Activated naive CD8-positive, alpha-beta T cell treated with anti-CD3 and anti-CD28 coated beads, Interleukin-2, amount 10 ng/mL, durations not matched to agents 7 days and 5 days (primary cell): ENCODE results near the gene CYB5R2. TPM values are rescaled to one million over a fixed set of nuclear protein-coding genes. Genes with fewer than 3 reads are reported as not detected.

ENCODE experiments used
- ATAC-seq: fragments of 150-1000 bp; cut with Tn5 transposase; one replicate; pipeline ENCODE4 v1.10.0; 2021; ENCODE audit warnings: low read depth, moderate library complexity
- POLR2A ChIA-PET: fragments of 350-600 bp; sonication (Branson Sonifier 250); formaldehyde crosslinking; loops from one replicate; lab custom pipeline; 2021; ENCODE audit warnings: antibody characterized with exemption; lab: Charles Lee
- DNase-seq: peaks from one replicate; pipeline ENCODE4 v3.0.0; 2021
- H3K27ac Mint-ChIP-seq: one replicate; pipeline ENCODE4 v1.8.0; 2022; ENCODE audit warnings: mild to moderate bottlenecking, mixed read lengths
- H3K27me3 Mint-ChIP-seq: one replicate; pipeline ENCODE4 v1.8.0; 2022; ENCODE audit warnings: mild to moderate bottlenecking, moderate library complexity, mixed read lengths
- H3K36me3 Mint-ChIP-seq: one replicate; pipeline ENCODE4 v1.8.0; 2021; ENCODE audit warnings: mild to moderate bottlenecking, mixed read lengths
- H3K4me1 Mint-ChIP-seq: one replicate; pipeline ENCODE4 v1.8.0; 2021; ENCODE audit warnings: mixed read lengths
- H3K4me3 Mint-ChIP-seq: one replicate; pipeline ENCODE4 v1.8.0; 2022; ENCODE audit warnings: mild to moderate bottlenecking, moderate library complexity, mixed read lengths
- H3K9me3 Mint-ChIP-seq: one replicate; pipeline ENCODE4 v1.8.0; 2021; ENCODE audit warnings: mixed read lengths
- total RNA-seq, 2 experiments: library from RNA; stranded (reverse); gene quantifications; one replicate each; pipeline ENCODE4 v1.2.3, GENCODE V29; 2021

The CYB5R2 gene
- total RNA-seq, 2 experiments from 2014 or later: 1.4 to 1.6 TPM

- Mint-ChIP-seq H3K27me3 (peaks cover 43% of the 10 kb centered on the region), H3K4me1 (peaks cover 3% of the 10 kb centered on the region), H3K36me3 (no peaks in the 10 kb centered on the region), H3K4me3 (no peak overlapping the region), H3K9me3 (no peaks in the 10 kb centered on the region), H3K27ac (no peak overlapping the region)
- DNase-seq (no peak), ATAC-seq (no peak)
- POLR2A ChIA-PET: no interaction called here
These were observed 4.5 kb upstream of the CYB5R2 start for GRCh38 chr11:7677796-7678201.

GRCh38 chr11:7677071-7677470 lies 3.8 kb upstream of the CYB5R2 start:
- ATAC-seq (no peak), DNase-seq (no peak)
- Mint-ChIP-seq H3K4me3 (no peak overlapping the region), H3K27me3 (peaks cover 44% of the 10 kb centered on the region), H3K4me1 (peaks cover 6% of the 10 kb centered on the region), H3K9me3 (no peaks in the 10 kb centered on the region), H3K27ac (no peak overlapping the region), H3K36me3 (no peaks in the 10 kb centered on the region)
- POLR2A ChIA-PET: no interaction called here

DNA sequence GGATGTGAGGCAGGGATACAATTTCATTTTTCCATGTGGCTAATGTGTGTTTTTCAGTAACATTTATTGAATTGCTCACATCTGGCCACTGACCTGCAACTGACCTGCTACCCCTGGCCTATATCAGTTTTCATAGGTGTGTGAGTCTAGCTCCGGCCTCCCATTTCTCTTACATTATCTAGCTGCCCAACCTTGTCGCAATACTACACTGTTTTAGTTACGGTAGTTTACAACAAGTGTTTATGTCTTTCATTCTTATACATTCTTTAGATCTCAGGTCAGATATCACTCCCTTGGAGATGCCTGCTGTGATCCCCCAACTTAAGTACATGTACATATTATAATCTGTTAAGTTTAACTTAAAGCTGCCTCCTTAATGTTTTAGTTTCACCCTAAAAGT lies 2.3 kb upstream of the CYB5R2 start:
- no peak overlapping the region for H3K4me3 Mint-ChIP-seq
- H3K9me3 Mint-ChIP-seq: no peaks in the 10 kb centered on the region
- DNase-seq (no peak), ATAC-seq (no peak)
- no peak overlapping the region for H3K27ac Mint-ChIP-seq
- no peaks in the 10 kb centered on the region for H3K36me3 Mint-ChIP-seq
- H3K27me3 Mint-ChIP-seq: peaks cover 39% of the 10 kb centered on the region
- POLR2A ChIA-PET: no interaction called here
- H3K4me1 Mint-ChIP-seq: peaks cover 6% of the 10 kb centered on the region

DNA sequence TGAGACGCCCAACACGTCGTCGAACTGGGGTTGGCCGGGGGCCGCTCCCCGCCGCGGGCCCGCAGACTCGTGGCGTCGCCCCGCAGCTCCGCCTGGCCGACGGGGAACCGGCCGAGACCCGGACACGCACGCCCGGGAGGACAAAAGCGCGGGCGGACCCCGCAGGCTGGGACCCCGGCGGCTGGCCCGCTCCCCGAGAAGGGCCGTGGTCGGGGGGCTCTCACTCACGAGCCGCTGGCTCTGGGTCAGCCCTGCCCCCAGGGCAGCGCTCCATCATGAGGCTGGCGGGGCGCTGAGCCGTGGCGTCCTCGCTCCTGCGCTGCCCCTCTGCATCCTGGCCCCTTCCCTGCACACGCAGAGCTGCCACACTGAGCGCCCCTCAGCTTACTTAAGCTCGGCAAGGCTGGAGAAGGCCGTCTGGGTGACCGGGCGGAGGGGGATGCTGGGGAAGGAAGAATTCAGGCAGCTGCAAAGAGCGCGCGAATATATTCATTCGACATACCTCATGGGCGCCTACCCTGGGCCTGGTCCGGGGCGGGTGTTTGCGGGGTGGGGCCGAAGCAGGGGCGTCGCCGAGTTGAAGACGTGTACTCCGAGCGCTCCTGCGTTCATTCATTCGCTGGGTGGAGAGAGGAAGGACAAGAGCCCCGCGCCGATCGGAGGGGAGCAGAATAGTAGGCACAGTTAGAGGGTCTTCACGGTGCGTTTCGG lies 579 bp upstream of the CYB5R2 start:
- Mint-ChIP-seq H3K27me3 (peaks cover 35% of the 10 kb centered on the region), H3K36me3 (no peaks in the 10 kb centered on the region), H3K4me3 (peak overlapping the region; percentile 75), H3K27ac (no peak overlapping the region), H3K9me3 (no peaks in the 10 kb centered on the region), H3K4me1 (peaks cover 6% of the 10 kb centered on the region)
- ATAC-seq (peak; percentile 52), DNase-seq (no peak)
- POLR2A ChIA-PET: no interaction called here

DNA sequence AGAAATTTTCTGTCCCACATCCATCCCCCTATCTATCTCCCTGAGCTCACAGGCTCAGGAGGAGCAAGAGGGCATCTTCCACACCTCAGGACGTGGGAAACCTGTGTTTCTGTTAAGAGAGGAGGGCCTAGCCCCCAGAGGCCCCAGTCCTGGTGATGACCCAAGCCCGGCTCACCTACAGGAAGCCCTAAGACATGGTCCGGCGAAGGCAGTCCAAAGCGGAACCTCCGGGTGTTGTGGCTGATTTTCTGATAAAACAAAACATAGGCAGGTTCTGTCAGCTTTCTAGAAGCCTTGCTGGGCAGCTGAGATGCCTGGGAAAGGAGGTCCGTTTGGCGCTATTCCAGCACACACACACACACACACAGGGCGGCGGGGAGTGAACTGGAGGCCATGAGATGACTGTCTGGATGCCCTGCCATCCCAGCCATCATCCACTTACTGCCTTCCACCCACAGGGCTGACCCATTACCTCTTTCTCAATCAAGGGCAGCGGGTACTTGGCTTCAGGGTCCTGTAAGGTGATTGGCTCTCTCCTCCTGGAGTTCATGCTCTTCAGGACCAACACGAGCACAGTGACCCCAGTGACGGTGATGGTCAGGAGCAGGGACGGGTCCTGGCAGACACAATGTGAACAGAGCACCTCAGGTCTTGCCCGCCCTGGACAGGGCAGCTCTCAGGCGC lies 882 bp downstream of the CYB5R2 start:
- Mint-ChIP-seq H3K27me3 (peaks cover 35% of the 10 kb centered on the region), H3K4me3 (peak overlapping the region; percentile 28), H3K9me3 (no peaks in the 10 kb centered on the region), H3K4me1 (peaks cover 8% of the 10 kb centered on the region), H3K36me3 (no peaks in the 10 kb centered on the region), H3K27ac (no peak overlapping the region)
- DNase-seq (no peak), ATAC-seq (no peak)
- POLR2A ChIA-PET: no interaction called here

DNA sequence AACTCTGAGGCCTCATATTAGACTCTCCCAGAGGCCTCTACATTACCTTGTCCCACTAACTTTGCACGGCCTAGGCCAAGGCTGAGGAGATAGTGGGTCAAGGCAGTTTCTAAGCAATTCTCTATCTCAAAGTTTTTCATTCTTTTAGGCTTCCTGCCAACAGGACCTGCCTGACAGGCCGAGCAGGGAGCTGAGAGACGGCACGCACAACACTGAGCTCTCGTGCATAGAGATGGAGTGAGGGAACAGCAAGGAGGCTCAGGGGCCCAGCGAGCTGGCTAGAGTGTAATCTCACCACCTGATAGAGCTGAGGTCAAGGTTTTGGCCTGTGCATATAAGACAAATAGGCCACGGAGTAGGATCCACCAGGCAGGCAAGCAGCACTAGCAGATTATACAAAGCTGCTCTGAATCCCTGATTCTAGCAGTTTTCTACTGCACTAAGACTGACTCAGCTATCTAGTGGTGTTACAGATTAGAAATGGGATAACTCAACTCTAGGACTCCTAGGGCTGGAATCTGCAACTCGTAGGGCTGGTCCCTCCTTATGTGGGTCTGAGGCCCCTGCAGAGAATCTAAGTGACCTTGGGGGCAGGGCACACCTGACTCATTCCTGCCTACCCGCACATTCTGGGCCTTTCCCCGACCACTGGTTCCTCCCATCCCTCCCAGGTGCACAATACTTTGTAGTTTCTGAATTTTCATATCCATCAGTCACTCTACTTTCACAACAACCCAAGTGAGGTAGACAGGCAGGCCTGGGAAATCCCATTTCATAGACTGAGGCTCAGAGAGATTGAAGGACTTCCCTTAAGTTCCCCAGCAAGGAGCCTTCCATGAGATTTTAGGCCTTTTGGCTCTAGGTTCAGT lies 1.7 kb downstream of the CYB5R2 start:
- Mint-ChIP-seq H3K36me3 (no peaks in the 10 kb centered on the region), H3K9me3 (no peaks in the 10 kb centered on the region), H3K27me3 (peaks cover 35% of the 10 kb centered on the region), H3K4me3 (no peak overlapping the region), H3K4me1 (peaks cover 8% of the 10 kb centered on the region), H3K27ac (no peak overlapping the region)
- DNase-seq (no peak), ATAC-seq (no peak)
- POLR2A ChIA-PET: no interaction called here

GRCh38 chr11:7670641-7671040 lies 2.7 kb downstream of the CYB5R2 start:
- peaks cover 11% of the 10 kb centered on the region for H3K4me1 Mint-ChIP-seq
- no peak overlapping the region for H3K4me3 Mint-ChIP-seq
- ATAC-seq (no peak), DNase-seq (no peak)
- H3K27ac Mint-ChIP-seq: no peak overlapping the region
- no peaks in the 10 kb centered on the region for H3K9me3 Mint-ChIP-seq
- H3K27me3 Mint-ChIP-seq: peaks cover 26% of the 10 kb centered on the region
- H3K36me3 Mint-ChIP-seq: no peaks in the 10 kb centered on the region
- POLR2A ChIA-PET: no interaction called here

DNA sequence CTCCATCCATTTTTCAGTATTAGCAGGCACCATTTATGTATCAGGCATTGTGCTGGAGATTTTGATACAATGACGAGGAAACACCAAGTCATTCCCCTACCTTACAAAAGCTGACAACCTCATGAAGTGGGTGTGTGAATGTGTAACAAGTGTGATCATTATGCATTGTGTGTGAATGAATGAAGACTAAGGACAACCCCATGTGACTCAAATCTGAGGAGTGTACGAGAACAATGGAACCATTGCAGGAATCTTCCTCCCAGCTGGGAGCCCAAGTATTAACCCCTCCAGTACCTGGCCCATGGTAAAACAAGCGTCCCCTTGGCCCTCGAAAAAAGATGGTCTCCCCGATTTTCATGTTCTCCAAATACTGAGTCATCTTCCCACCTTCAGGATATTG lies 4.4 kb downstream of the CYB5R2 start:
- no peaks in the 10 kb centered on the region for H3K9me3 Mint-ChIP-seq
- POLR2A ChIA-PET: no interaction called here
- H3K27me3 Mint-ChIP-seq: peaks cover 9% of the 10 kb centered on the region
- DNase-seq (no peak), ATAC-seq (no peak)
- H3K4me1 Mint-ChIP-seq: peaks cover 8% of the 10 kb centered on the region
- H3K27ac Mint-ChIP-seq: no peak overlapping the region
- H3K4me3 Mint-ChIP-seq: no peak overlapping the region
- H3K36me3 Mint-ChIP-seq: peaks cover 1% of the 10 kb centered on the region

- Mint-ChIP-seq H3K27ac (no peak overlapping the region), H3K4me1 (peaks cover 7% of the 10 kb centered on the region), H3K9me3 (no peaks in the 10 kb centered on the region), H3K27me3 (peaks cover 7% of the 10 kb centered on the region), H3K4me3 (no peak overlapping the region), H3K36me3 (peaks cover 2% of the 10 kb centered on the region)
- no peak for DNase-seq
- POLR2A ChIA-PET: no interaction called here
- ATAC-seq: no peak
These were observed 4.8 kb downstream of the CYB5R2 start for GRCh38 chr11:7668464-7668863.

GRCh38 chr11:7667460-7667859 lies 5.8 kb downstream of the CYB5R2 start:
- H3K27ac Mint-ChIP-seq: no peak overlapping the region
- POLR2A ChIA-PET: no interaction called here
- H3K4me1 Mint-ChIP-seq: peaks cover 7% of the 10 kb centered on the region
- H3K4me3 Mint-ChIP-seq: no peak overlapping the region
- no peak for DNase-seq
- H3K27me3 Mint-ChIP-seq: no peaks in the 10 kb centered on the region
- ATAC-seq: no peak
- no peaks in the 10 kb centered on the region for H3K9me3 Mint-ChIP-seq
- peaks cover 2% of the 10 kb centered on the region for H3K36me3 Mint-ChIP-seq

DNA sequence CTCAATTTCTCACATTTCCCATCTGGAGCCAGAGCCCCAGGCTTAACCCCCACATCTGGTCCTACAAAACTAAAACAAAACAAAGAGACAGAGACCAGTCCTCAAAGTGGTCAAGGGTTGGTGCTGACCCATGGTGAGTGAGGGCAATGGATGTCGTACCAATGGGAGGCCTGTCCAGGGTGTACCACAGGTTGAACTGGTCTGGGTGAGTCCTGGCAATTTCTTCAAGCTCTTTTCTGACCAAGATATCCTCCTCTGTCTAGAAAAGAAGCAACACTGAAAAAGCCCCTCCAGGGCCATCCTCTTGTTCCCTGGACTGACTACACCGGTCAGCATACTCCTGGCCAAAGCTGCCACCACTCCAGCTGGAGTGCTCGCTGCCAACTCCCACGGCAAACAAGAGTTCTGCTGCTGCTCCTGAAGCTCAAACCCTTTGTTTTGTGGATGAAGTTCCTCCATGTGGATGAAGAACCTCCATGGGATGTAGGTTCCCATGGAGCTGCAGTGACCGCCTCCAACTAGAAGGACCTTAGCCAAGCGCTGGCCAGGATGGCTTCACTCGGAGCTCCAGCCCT lies 6.9 kb downstream of the CYB5R2 start:
- Mint-ChIP-seq H3K4me1 (peaks cover 5% of the 10 kb centered on the region), H3K27me3 (no peaks in the 10 kb centered on the region), H3K4me3 (no peak overlapping the region), H3K27ac (no peak overlapping the region), H3K36me3 (peaks cover 2% of the 10 kb centered on the region), H3K9me3 (no peaks in the 10 kb centered on the region)
- DNase-seq: no peak
- no peak for ATAC-seq
- POLR2A ChIA-PET: interaction anchor here (0.6 kb wide), 1 partner anchor 1453 kb away, joined by 3 read pairs; no protein-coding TSS in a partner anchor

- Mint-ChIP-seq H3K4me3 (no peak overlapping the region), H3K4me1 (peaks cover 5% of the 10 kb centered on the region), H3K27ac (no peak overlapping the region), H3K27me3 (no peaks in the 10 kb centered on the region), H3K9me3 (no peaks in the 10 kb centered on the region), H3K36me3 (peaks cover 2% of the 10 kb centered on the region)
- ATAC-seq: peak; percentile 98
- POLR2A ChIA-PET: interaction anchor here (0.6 to 0.7 kb wide), 2 partner anchors 152 to 1452 kb away, joined by 3 read pairs; partner anchors contain the start of gene PPFIBP2
- peak; percentile 83 for DNase-seq
These were observed 7.6 kb downstream of the CYB5R2 start for GRCh38 chr11:7665473-7666291.
